GM06990 (cell line): Measurements from ENCODE around the gene RNF214.
"Not testable (repeated sequence)": the region's sequence is repeated elsewhere in the genome, so short reads cannot be mapped to it uniquely, and the experiment has no call there.

Source experiments
- DNase-seq: peaks from one replicate; pipeline ENCODE4 v3.0.0-alpha.2; 2011; ENCODE audit not compliant: insufficient read length; ENCODE audit errors: extremely low read depth
- H3K27me3 ChIP-seq: replicated peaks from 2 replicates; pipeline ENCODE4 v1.6.0; 2011; ENCODE audit warnings: low read length; ENCODE audit not compliant: control insufficient read depth, insufficient read depth
- H3K36me3 ChIP-seq: 2 replicates; pipeline ENCODE4 v1.5.1; 2011; ENCODE audit warnings: low read length; ENCODE audit not compliant: control insufficient read depth, insufficient read depth
- H3K4me3 ChIP-seq: replicated peaks from 2 replicates; pipeline ENCODE4 v1.5.1; 2011; ENCODE audit warnings: low read depth, mild to moderate bottlenecking, control low read depth, low read length
- TF ChIP-seq, protein P1 (sequence below): IDR thresholded peaks from 2 replicates; pipeline ENCODE4 v1.5.1; 2011; ENCODE audit warnings: low read length, control low read depth, mild to moderate bottlenecking, inconsistent platforms; ENCODE audit not compliant: insufficient read depth, poor library complexity, severe bottlenecking

The RNF214 gene

DNA sequence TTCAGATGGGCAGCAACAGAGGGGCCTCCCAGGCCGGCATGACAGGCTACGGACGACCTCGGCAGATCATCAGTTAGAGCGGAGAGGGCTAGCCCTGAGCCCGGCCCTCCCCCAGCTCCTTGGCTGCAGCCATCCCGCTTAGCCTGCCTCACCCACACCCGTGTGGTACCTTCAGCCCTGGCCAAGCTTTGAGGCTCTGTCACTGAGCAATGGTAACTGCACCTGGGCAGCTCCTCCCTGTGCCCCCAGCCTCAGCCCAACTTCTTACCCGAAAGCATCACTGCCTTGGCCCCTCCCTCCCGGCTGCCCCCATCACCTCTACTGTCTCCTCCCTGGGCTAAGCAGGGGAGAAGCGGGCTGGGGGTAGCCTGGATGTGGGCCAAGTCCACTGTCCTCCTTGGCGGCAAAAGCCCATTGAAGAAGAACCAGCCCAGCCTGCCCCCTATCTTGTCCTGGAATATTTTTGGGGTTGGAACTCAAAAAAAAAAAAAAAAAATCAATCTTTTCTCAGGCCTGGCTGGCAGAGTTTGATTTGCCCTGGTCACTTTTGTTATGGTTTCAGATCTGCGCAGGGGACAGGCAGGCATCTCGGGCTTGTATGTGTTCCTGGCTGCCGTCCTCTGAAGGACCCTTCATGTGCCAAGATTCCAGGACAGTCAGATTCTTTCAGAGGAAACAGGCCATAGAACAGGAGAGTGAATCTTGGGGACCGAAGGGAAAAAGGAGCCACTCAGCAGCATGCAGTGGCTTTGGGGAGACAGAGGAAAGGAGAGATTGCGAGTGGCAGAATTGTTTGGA, 28.0 kb upstream of the RNF214 start:
- Histone ChIP-seq H3K27me3 (no peaks in the 10 kb centered on the region), H3K36me3 (peaks cover 13% of the 10 kb centered on the region), H3K4me3 (no peak overlapping the region)
- no peak for DNase-seq
- TF ChIP-seq, protein P1, sequence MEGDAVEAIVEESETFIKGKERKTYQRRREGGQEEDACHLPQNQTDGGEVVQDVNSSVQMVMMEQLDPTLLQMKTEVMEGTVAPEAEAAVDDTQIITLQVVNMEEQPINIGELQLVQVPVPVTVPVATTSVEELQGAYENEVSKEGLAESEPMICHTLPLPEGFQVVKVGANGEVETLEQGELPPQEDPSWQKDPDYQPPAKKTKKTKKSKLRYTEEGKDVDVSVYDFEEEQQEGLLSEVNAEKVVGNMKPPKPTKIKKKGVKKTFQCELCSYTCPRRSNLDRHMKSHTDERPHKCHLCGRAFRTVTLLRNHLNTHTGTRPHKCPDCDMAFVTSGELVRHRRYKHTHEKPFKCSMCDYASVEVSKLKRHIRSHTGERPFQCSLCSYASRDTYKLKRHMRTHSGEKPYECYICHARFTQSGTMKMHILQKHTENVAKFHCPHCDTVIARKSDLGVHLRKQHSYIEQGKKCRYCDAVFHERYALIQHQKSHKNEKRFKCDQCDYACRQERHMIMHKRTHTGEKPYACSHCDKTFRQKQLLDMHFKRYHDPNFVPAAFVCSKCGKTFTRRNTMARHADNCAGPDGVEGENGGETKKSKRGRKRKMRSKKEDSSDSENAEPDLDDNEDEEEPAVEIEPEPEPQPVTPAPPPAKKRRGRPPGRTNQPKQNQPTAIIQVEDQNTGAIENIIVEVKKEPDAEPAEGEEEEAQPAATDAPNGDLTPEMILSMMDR: no peak

- peaks cover 13% of the 10 kb centered on the region for H3K36me3 ChIP-seq
- TF ChIP-seq, protein P1: no peak
- no peak for DNase-seq
- no peak overlapping the region for H3K4me3 ChIP-seq
- no peaks in the 10 kb centered on the region for H3K27me3 ChIP-seq
These were observed 27.2 kb upstream of the RNF214 start for GRCh38 chr11:117205211-117205818.

DNA sequence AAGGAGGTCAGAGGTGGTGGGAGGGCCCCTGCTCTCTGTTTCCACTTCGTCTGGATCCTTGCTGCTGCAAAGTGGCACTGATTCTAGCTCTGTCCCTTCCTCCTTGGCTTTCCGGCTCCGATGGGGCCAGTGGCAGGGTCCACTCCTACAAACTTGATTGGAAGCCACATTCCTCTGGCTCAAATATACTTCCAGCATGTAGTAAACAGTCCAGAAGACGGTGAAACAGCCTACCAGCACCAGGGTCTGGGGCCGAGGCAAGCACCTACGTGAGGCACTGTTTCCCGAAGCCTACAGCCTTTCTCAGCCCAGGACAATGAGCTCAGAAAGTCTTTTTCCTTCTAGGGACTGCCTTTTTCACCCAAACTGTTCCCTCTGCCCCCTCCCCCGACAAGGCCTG, 26.4 kb upstream of the RNF214 start:
- H3K4me3 ChIP-seq, H3K27me3 ChIP-seq, DNase-seq: not testable (repeated sequence)
- H3K36me3 ChIP-seq: peaks cover 13% of the 10 kb centered on the region

DNA sequence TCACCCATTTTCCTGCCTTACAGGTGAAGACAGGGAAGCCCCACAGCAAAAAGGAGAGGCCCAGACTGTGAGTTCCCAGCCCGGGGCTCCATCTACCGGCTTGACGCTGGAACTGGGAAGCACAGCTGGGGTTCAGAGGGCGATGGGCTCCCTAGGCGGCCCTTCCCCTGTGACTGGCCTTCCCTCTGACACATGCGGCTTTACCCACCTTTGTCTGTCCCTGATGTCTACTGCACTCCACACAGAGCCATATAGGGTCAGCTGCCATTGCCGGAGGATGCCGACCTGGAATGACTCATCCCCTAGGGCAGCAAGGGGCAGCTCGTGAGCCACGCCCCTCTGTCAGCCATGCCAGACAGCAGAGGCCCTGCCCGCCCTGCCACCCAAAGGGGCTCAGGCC, 25.6 kb upstream of the RNF214 start:
- DNase-seq, H3K4me3 ChIP-seq, H3K27me3 ChIP-seq: not testable (repeated sequence)
- peaks cover 13% of the 10 kb centered on the region for H3K36me3 ChIP-seq

DNA sequence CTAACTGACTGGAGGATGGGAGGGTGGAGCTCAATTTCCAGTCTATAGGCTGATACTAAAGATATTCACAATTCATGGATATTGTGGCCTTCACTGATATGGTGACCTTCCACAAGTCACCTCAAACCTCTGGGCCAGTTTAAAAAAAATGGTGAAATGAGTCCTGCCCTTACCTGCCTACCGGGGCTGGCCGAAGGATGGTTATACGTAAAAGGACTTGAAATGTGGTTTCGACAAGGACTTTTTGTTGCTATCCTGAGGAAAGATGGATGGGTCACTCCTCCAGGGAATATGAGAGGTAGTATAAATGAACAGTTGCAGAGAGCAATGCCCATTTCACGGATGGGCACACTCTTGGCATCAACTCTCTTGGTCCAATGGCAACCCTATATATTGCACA, 25.0 kb upstream of the RNF214 start:
- H3K4me3 ChIP-seq, H3K27me3 ChIP-seq, DNase-seq: not testable (repeated sequence)
- peaks cover 13% of the 10 kb centered on the region for H3K36me3 ChIP-seq

DNA sequence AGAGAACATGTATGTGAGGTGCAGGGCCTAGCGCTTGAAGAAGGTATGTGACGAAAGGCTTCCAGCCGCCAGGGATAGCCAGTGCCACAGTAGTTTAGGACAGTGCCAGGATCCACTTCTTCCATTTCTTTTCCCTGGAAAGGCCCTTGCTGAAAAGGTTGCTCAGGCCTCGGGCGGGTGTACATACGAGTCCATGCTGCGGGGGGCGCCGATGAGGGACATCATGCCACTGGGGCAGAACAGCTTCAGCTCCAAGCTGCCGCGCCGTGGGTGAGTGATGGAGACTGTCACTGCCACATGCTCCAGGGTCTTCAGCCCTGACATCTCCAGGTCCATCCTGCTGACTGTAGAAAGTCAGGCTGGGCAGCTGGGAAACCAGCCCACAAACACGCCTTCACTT, 23.8 kb upstream of the RNF214 start:
- DNase-seq, H3K4me3 ChIP-seq, H3K27me3 ChIP-seq: not testable (repeated sequence)
- TF ChIP-seq, protein P1: peak; percentile 8
- peaks cover 15% of the 10 kb centered on the region for H3K36me3 ChIP-seq

GRCh38 chr11:117209351-117210125, 22.9 kb upstream of the RNF214 start:
- peaks cover 11% of the 10 kb centered on the region for H3K36me3 ChIP-seq
- not testable (repeated sequence) for H3K27me3 ChIP-seq, H3K4me3 ChIP-seq, DNase-seq
